ENCODE results near the gene SCARF2.

SCARF2 gene

GRCh38 chr22:20442485-20443284, 5.1 kb upstream of the SCARF2 start:
- H3K4me3 ChIP-seq (ENCODE audit: low read depth, low read length), result no peak overlapping the region
- CTCF ChIA-PET, result interaction anchor here (1.5 to 2.2 kb wide), 3 partner anchors 12 to 14 kb away, joined by 5 to 9 read pairs (median 8); no protein-coding TSS in a partner anchor
- POLR2A ChIA-PET, result interaction anchor here (0.5 kb wide), 1 partner anchor 16 kb away, joined by 3 read pairs; no protein-coding TSS in a partner anchor
- no peak for TF ChIP-seq CTCF (IDR thresholded peaks at IDR 0.05; ENCODE audit: insufficient read depth, low read length, missing control alignments)
- no peak for DNase-seq (ENCODE audit: low read depth, low spot score)

DNA sequence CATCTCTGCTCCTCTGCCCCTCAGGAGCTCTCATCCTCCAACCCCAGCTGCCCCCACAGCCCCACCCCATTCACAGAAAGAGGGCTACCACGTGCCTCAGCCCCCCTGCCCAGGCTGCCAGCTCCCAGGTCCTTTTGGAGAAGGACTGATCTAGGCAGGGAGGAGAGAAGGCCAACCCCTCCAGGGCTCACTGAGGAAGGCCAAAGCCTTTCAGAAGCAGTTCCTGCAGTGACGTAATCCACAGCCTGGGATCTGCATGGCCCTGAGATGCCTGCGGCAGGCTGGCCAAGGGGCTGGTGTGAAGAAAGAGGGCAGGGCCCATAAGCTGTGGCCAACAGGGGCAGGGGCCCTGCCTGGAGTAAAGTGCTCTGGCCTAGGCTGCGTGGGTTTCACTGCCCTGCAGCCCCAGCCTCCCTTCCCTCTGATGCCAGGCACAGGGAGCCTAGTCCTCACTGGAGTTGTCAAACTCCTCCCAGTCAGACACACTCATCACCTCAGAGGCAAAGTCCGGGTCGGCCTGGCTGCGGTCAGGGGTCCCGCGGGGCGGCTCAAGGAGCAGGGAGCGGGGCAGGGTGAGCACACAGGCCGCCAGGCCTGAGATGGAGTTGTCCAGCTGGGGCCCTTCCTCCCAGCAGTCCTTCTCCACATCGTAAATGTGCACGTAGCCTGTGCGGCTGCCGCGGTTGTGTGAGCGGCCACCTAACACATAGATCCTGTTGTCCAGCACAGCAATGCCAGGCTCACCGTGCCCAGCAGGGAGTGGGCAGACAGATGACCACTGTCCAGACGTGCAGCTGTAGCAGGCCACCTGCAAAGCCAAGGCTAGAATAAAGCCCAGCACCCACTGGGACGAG, 4.2 kb upstream of the SCARF2 start:
- ChIA-PET CTCF (interaction anchor here (0.7 to 2.9 kb wide), 4 partner anchors 9 to 24 kb away, joined by 3 to 9 read pairs (median 7); no protein-coding TSS in a partner anchor), POLR2A (interaction anchor here (0.5 kb wide), 1 partner anchor 15 kb away, joined by 3 read pairs; no protein-coding TSS in a partner anchor)
- TF ChIP-seq CTCF (IDR thresholded peaks at IDR 0.05; ENCODE audit: insufficient read depth, low read length, missing control alignments), result no peak
- H3K4me3 ChIP-seq (ENCODE audit: low read depth, low read length), result no peak overlapping the region
- no peak for DNase-seq (ENCODE audit: low read depth, low spot score)

GRCh38 chr22:20440637-20441591, 3.3 kb upstream of the SCARF2 start:
- no peak overlapping the region for H3K4me3 ChIP-seq (ENCODE audit: low read depth, low read length)
- no peak for DNase-seq (ENCODE audit: low read depth, low spot score)
- POLR2A ChIA-PET, result no interaction called here
- CTCF ChIA-PET, result interaction anchor here (0.7 to 2.9 kb wide), 4 partner anchors 8 to 23 kb away, joined by 3 to 9 read pairs (median 7); no protein-coding TSS in a partner anchor
- TF ChIP-seq CTCF (IDR thresholded peaks at IDR 0.05; ENCODE audit: insufficient read depth, low read length, missing control alignments), result no peak

DNA sequence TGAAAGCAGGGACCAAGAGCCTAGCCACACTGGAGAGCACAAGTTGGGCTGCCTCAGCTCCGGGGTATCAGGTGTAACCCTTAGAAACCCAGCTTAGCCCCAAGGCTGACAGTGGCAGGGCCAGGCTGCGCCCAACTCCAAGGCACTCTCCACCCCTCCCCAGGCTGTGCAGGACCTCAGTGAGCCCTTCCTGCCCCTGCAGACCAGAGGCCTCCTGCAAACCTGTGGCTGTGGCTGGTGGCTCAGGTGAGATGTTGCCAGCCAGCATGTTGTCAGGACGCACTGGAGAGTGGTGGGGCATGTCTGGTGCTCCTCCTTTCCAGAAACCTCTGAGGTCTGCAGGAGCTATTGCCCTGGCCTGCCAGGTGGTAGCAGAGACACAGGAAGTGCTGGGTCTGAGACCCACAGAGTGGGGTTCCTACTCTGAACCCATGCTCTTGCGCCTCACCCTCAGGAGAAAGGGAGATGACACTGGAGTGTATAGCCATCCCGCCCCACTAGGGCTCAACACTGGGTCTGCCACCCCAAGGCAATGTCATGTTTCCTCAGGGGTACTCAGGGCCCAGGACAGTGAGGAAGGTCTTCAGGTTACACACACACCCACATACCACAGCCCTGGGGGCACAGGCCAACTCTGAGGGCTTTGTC, 2.4 kb upstream of the SCARF2 start:
- CTCF ChIA-PET, result interaction anchor here (1.3 to 2.9 kb wide), 2 partner anchors 14 to 22 kb away, joined by 5 to 9 read pairs; no protein-coding TSS in a partner anchor
- no peak for TF ChIP-seq CTCF (IDR thresholded peaks at IDR 0.05; ENCODE audit: insufficient read depth, low read length, missing control alignments)
- no peak overlapping the region; the same call in 1 of the 2 replicates for H3K4me3 ChIP-seq (ENCODE audit: low read depth, low read length)
- DNase-seq (ENCODE audit: low read depth, low spot score), result no peak
- POLR2A ChIA-PET, result no interaction called here

GRCh38 chr22:20439556-20439927, 1.9 kb upstream of the SCARF2 start:
- TF ChIP-seq CTCF (IDR thresholded peaks at IDR 0.05; ENCODE audit: insufficient read depth, low read length, missing control alignments), result no peak
- POLR2A ChIA-PET, result no interaction called here
- no peak overlapping the region for H3K4me3 ChIP-seq (ENCODE audit: low read depth, low read length)
- no peak for DNase-seq (ENCODE audit: low read depth, low spot score)
- CTCF ChIA-PET, result interaction anchor here (1.5 to 2.9 kb wide), 2 partner anchors 15 to 21 kb away, joined by 3 to 9 read pairs; no protein-coding TSS in a partner anchor
